Measurements from ENCODE around the gene CACNG3. TPM values are rescaled to one million over a fixed set of nuclear protein-coding genes. Genes with fewer than 3 reads are reported as not detected.

Gene CACNG3
- total RNA-seq, 1 experiment from 2014 or later = not detected

DNA sequence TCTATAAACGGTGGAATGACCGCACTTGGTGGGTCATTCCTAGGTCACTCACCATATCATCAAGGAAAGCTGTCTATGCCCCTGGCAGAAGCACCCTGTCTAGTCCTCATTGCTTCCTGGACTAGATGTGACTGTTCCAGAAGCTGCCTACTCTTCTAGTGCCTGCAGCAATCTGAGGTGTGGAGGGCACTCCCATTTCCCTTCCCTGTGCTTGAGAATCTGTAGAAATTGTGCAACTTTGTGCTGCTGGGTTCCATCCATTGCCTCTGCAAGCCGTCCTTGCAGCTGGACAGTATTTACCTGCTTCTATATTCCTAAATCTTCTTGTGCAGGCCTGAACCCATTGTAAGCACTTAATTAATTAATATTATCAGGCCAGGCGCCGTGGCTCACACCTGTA lies 52.1 kb downstream of the CACNG3 start:
- no peak overlapping the region for H4K5ac ChIP-seq (ENCODE audit: insufficient read length, low read depth, low read length)
- H2BK12ac ChIP-seq (ENCODE audit: insufficient read length, low read depth, low read length) = no peak overlapping the region
- no peaks in the 10 kb centered on the region for H3K36me3 Mint-ChIP-seq (ENCODE audit: insufficient read depth in 1 of 3, low read depth in 3 of 3)
- H3K79me2 ChIP-seq (ENCODE audit: insufficient read depth, low read length) = no peaks in the 10 kb centered on the region
- H2BK20ac ChIP-seq (ENCODE audit: low read depth, low read length, poor library complexity, severe bottlenecking) = no peak overlapping the region
- H3K4me3 Mint-ChIP-seq = no peak overlapping the region
- no peak for DNase-seq
- H3K27ac ChIP-seq (ENCODE audit: insufficient read length, low read depth, low read length) = no peak overlapping the region
- no peak overlapping the region for H3K4me2 ChIP-seq (ENCODE audit: insufficient read depth, insufficient read length, low read length)
- no peak overlapping the region for H2AFZ ChIP-seq (ENCODE audit: low read length)
- no peak for TF ChIP-seq CTCF (conservative IDR thresholded peaks at IDR 0.05)
- no peak overlapping the region for H3K14ac ChIP-seq (ENCODE audit: insufficient read depth, low read length)
- H3K23me2 ChIP-seq (ENCODE audit: insufficient read length, low read depth, low read length, poor library complexity, severe bottlenecking) = no peaks in the 10 kb centered on the region
- H2BK15ac ChIP-seq (ENCODE audit: low read depth, low read length) = no peak overlapping the region
- no peak overlapping the region for H4K8ac ChIP-seq (replicated peaks; ENCODE audit: insufficient read length, low read depth, low read length)
- H3T11ph ChIP-seq (ENCODE audit: low read length) = no peak overlapping the region
- H2BK120ac ChIP-seq (ENCODE audit: low read depth, low read length, poor library complexity, severe bottlenecking) = no peak overlapping the region
- H3K56ac ChIP-seq (ENCODE audit: insufficient read length, low read depth, low read length) = no peak overlapping the region
- H2BK5ac ChIP-seq (ENCODE audit: insufficient read length, low read length) = no peak overlapping the region
- H4K91ac ChIP-seq (ENCODE audit: insufficient read length, low read depth, low read length) = no peak overlapping the region
- H3K27me3 Mint-ChIP-seq (ENCODE audit: low read depth) = peaks cover 7% of the 10 kb centered on the region
- H3K27me3 ChIP-seq (ENCODE audit: insufficient read depth, low read length) = no peaks in the 10 kb centered on the region
- H3K9ac ChIP-seq (ENCODE audit: extremely low read depth, insufficient read length, low read length) = no peak overlapping the region
- H3K18ac ChIP-seq (ENCODE audit: insufficient read length, low read depth, low read length) = no peak overlapping the region
- no peak overlapping the region for H3K23ac ChIP-seq (ENCODE audit: insufficient read length, low read depth, low read length)
- H3K4me1 ChIP-seq (ENCODE audit: insufficient read depth, low read length) = no peaks in the 10 kb centered on the region
- no CpG with 5 or more reads among the region's 5 CpGs for WGBS (ENCODE audit: extremely low coverage, insufficient read length, low lambda C conversion rate)
- H3K9me3 Mint-ChIP-seq = no peaks in the 10 kb centered on the region
- no peak overlapping the region for H3K27ac Mint-ChIP-seq
- peaks cover 2 to 6% of the 10 kb centered on the region in 2 experiments; a peak in 2 of 4 replicates for H3K4me1 Mint-ChIP-seq
- no peak overlapping the region for H3K4ac ChIP-seq (ENCODE audit: low read depth, low read length)
- no peaks in the 10 kb centered on the region for H3K79me1 ChIP-seq (ENCODE audit: insufficient read depth, low read depth, low read length, poor library complexity, severe bottlenecking)
- no peaks in the 10 kb centered on the region for H3K9me3 ChIP-seq (ENCODE audit: control insufficient read depth, low read depth, low read length)
- no peak overlapping the region for H2AK5ac ChIP-seq (ENCODE audit: insufficient read length, low read length)
- H4K20me1 ChIP-seq (ENCODE audit: control insufficient read depth, insufficient read depth, insufficient read length) = no peaks in the 10 kb centered on the region
